ENCODE measurements around the gene ORAI1. TPM values are rescaled to one million over a fixed set of nuclear protein-coding genes. Genes with fewer than 3 reads are reported as not detected.
"Not testable (repeated sequence)": the region's sequence is repeated elsewhere in the genome, so short reads cannot be mapped to it uniquely, and the experiment has no call there.

The ORAI1 gene
- total RNA-seq, 2 experiments from 2014 or later: 39.7 to 42.3 TPM

- POLR2A ChIA-PET: no interaction called here
- H3K36me3 Mint-ChIP-seq (ENCODE audit: low read depth): no peaks in the 10 kb centered on the region
Observed at GRCh38 chr12:121678305-121678704, 52.0 kb downstream of the ORAI1 start.

GRCh38 chr12:121678716-121679300, 52.5 kb downstream of the ORAI1 start:
- no peaks in the 10 kb centered on the region for H3K9me3 Mint-ChIP-seq
- no peaks in the 10 kb centered on the region for H3K27me3 Mint-ChIP-seq
- Histone ChIP-seq H3K27me3 (ENCODE audit: control insufficient read depth in 1 of 2, insufficient read depth in 2 of 2, low read length in 2 of 2) (no peaks in the 10 kb centered on the region), H3K4me1 (ENCODE audit: insufficient read depth, low read length) (peaks cover 11% of the 10 kb centered on the region), H3K4me3 (ENCODE audit: low read length) (no peak overlapping the region), H3K36me3 (ENCODE audit: insufficient read depth, low read length) (no peaks in the 10 kb centered on the region), H3K27ac (ENCODE audit: low read depth in 1 of 2, low read length in 2 of 2) (no peak overlapping the region), H3K9me3 (ENCODE audit: control insufficient read depth in 1 of 2, insufficient read depth in 1 of 2, low read length in 2 of 2) (no peaks in the 10 kb centered on the region)
- ChIA-PET CTCF (interaction anchor here (0.7 to 8.9 kb wide), 3 partner anchors 14 to 127 kb away, joined by 3 to 69 read pairs (median 3); no protein-coding TSS in a partner anchor), POLR2A (interaction anchor here (1.1 kb wide), 1 partner anchor 115 kb away, joined by 3 read pairs; no protein-coding TSS in a partner anchor)
- intact Hi-C loops (cut with DNase I, micrococcal nuclease): no loop called here
- ATAC-seq (ENCODE audit: poor library complexity) (no peak), DNase-seq (no peak)
- H3K27ac Mint-ChIP-seq: peak overlapping the region; percentile 83
- no peaks in the 10 kb centered on the region for H3K36me3 Mint-ChIP-seq (ENCODE audit: low read depth)
- H3K4me3 Mint-ChIP-seq: peak overlapping the region; percentile 63
- no peak for TF ChIP-seq CTCF (IDR thresholded peaks at IDR 0.05)
- H3K4me1 Mint-ChIP-seq (ENCODE audit: low read depth): peaks cover 5% of the 10 kb centered on the region

More at GRCh38 chr12:121678305-121678704, 52.0 kb downstream of the ORAI1 start:
- Histone ChIP-seq H3K4me1 (ENCODE audit: insufficient read depth, low read length) (peaks cover 12% of the 10 kb centered on the region), H3K4me3 (ENCODE audit: low read length) (no peak overlapping the region), H3K36me3 (ENCODE audit: insufficient read depth, low read length) (no peaks in the 10 kb centered on the region), H3K9me3 (ENCODE audit: control insufficient read depth in 1 of 2, insufficient read depth in 1 of 2, low read length in 2 of 2) (no peaks in the 10 kb centered on the region), H3K27me3 (ENCODE audit: control insufficient read depth in 1 of 2, insufficient read depth in 2 of 2, low read length in 2 of 2) (no peaks in the 10 kb centered on the region), H3K27ac (ENCODE audit: low read depth in 1 of 2, low read length in 2 of 2) (no peak overlapping the region)
- no peak overlapping the region for H3K4me3 Mint-ChIP-seq
- H3K27me3 Mint-ChIP-seq: no peaks in the 10 kb centered on the region
- ATAC-seq (ENCODE audit: poor library complexity): no peak
- H3K27ac Mint-ChIP-seq: peak overlapping the region; percentile 83
- intact Hi-C loops (cut with DNase I, micrococcal nuclease): no loop called here
- TF ChIP-seq CTCF (IDR thresholded peaks at IDR 0.05): no peak
- no peaks in the 10 kb centered on the region for H3K9me3 Mint-ChIP-seq
- H3K4me1 Mint-ChIP-seq (ENCODE audit: low read depth): peaks cover 9% of the 10 kb centered on the region
- no peak for DNase-seq
- CTCF ChIA-PET: interaction anchor here (0.8 kb wide), 1 partner anchor 126 kb away, joined by 3 read pairs; no protein-coding TSS in a partner anchor

- CTCF ChIA-PET: interaction anchor here (0.6 to 8.9 kb wide), 4 partner anchors 11 to 181 kb away, joined by 3 to 69 read pairs (median 8); partner anchors contain the start of gene MORN3
- POLR2A ChIA-PET: interaction anchor here (0.7 to 1.1 kb wide), 2 partner anchors 116 to 179 kb away, joined by 3 to 4 read pairs; no protein-coding TSS in a partner anchor
- intact Hi-C loops (cut with DNase I, micrococcal nuclease); H3K27me3 ChIP-seq (ENCODE audit: control insufficient read depth in 1 of 2, insufficient read depth in 2 of 2, low read length in 2 of 2); DNase-seq; H3K4me3 ChIP-seq (ENCODE audit: low read length); H3K9me3 ChIP-seq (ENCODE audit: control insufficient read depth in 1 of 2, insufficient read depth in 1 of 2, low read length in 2 of 2); H3K4me1 Mint-ChIP-seq (ENCODE audit: low read depth); H3K9me3 Mint-ChIP-seq; ATAC-seq (ENCODE audit: poor library complexity); H3K36me3 ChIP-seq (ENCODE audit: insufficient read depth, low read length); H3K36me3 Mint-ChIP-seq (ENCODE audit: low read depth); H3K27me3 Mint-ChIP-seq; H3K27ac ChIP-seq (ENCODE audit: low read depth in 1 of 2, low read length in 2 of 2): not testable (repeated sequence)
- Mint-ChIP-seq H3K27ac (peak overlapping the region; percentile 83), H3K4me3 (peak overlapping the region; percentile 49)
- peaks cover 11% of the 10 kb centered on the region for H3K4me1 ChIP-seq (ENCODE audit: insufficient read depth, low read length)
Observed at GRCh38 chr12:121679661-121680197, 53.4 kb downstream of the ORAI1 start.

Data from CD4-positive, alpha-beta T cell (primary cell).